DMS153 treated with DMSO at 0.1 percent for 48 hours (cell line): ENCODE measurements around the gene EMC7.
"Not testable (repeated sequence)": the region's sequence is repeated elsewhere in the genome, so short reads cannot be mapped to it uniquely, and the experiment has no call there.

Source experiments
- DNase-seq: peaks from one replicate; lab custom pipeline; 2025; ENCODE audit not compliant: unreplicated experiment; lab: John Stamatoyannopoulos, UW

EMC7 gene

GRCh38 chr15:34101366-34102174, at the start of gene EMC7, which contains the start of gene PGBD4:
EMC7 (minus strand) TSS chr15:34101862; CDS start chr15:34101839, 23 bp downstream.
PGBD4 (plus strand) TSS chr15:34102083; CDS start chr15:34102532, 449 bp downstream.
- DNase-seq = peak; percentile 84

GRCh38 chr15:34147371-34148140, 45.9 kb upstream of the EMC7 start:
- no peak for DNase-seq

- DNase-seq = no peak
These were observed 31.8 kb upstream of the EMC7 start for GRCh38 chr15:34133511-34133910.

GRCh38 chr15:34132881-34133280, 31.2 kb upstream of the EMC7 start:
- no peak for DNase-seq

GRCh38 chr15:34128898-34129297, 27.2 kb upstream of the EMC7 start:
- DNase-seq = no peak

- DNase-seq = no peak
These were observed 24.9 kb upstream of the EMC7 start for GRCh38 chr15:34126522-34126921.

GRCh38 chr15:34125945-34126344, 24.3 kb upstream of the EMC7 start:
- DNase-seq = no peak

GRCh38 chr15:34124651-34125050, 23.0 kb upstream of the EMC7 start:
- no peak for DNase-seq

- DNase-seq = no peak
These were observed 21.1 kb upstream of the EMC7 start for GRCh38 chr15:34122771-34123183.

- DNase-seq = not testable (repeated sequence)
These were observed 20.1 kb upstream of the EMC7 start for GRCh38 chr15:34121786-34122185.

GRCh38 chr15:34120420-34120819, 18.8 kb upstream of the EMC7 start:
- DNase-seq = not testable (repeated sequence)

GRCh38 chr15:34119291-34119690, 17.6 kb upstream of the EMC7 start:
- no peak for DNase-seq

GRCh38 chr15:34116620-34117019, 15.0 kb upstream of the EMC7 start:
- DNase-seq = no peak

GRCh38 chr15:34114739-34115138, 13.1 kb upstream of the EMC7 start:
- DNase-seq = no peak

- no peak for DNase-seq
These were observed 12.6 kb upstream of the EMC7 start for GRCh38 chr15:34114215-34114614.

- DNase-seq = no peak
These were observed 9.8 kb upstream of the EMC7 start for GRCh38 chr15:34111488-34111887.

- DNase-seq = peak; percentile 0
These were observed 8.4 kb upstream of the EMC7 start for GRCh38 chr15:34109797-34110663.

GRCh38 chr15:34107315-34107714, 5.7 kb upstream of the EMC7 start:
- no peak for DNase-seq

- DNase-seq = no peak
These were observed 4.8 kb upstream of the EMC7 start for GRCh38 chr15:34106423-34106822.

- no peak for DNase-seq
These were observed 688 bp upstream of the EMC7 start for GRCh38 chr15:34102175-34102925.
